Prostate gland (tissue), 2 donors: ENCODE measurements around the gene ARHGAP40. TPM values are rescaled to one million over a fixed set of nuclear protein-coding genes. Genes with fewer than 3 reads are reported as not detected.

Source experiments
- DNase-seq: peaks from one replicate; pipeline ENCODE4 v3.0.0-alpha.2; 2019; ENCODE audit warnings: low spot score
- H3K27ac ChIP-seq, 2 donors: fragments of 200-600 bp; sonication (generic); 2 replicates each; pipeline ENCODE4 v1.5.1; 2017 to 2019
- H3K27me3 ChIP-seq: fragments of 200-600 bp; sonication (generic); replicated peaks from 2 replicates; pipeline ENCODE4 v1.5.1; 2019; ENCODE audit not compliant: insufficient read depth
- H3K36me3 ChIP-seq, 2 donors: fragments of 200-600 bp; sonication (generic); 1 replicate in 1 of 2; 2 replicates in 1 of 2; pipeline versions ENCODE4 v1.5.1 to v1.8.1; 2017 to 2019
- H3K4me1 ChIP-seq: fragments of 200-600 bp; sonication (generic); replicated peaks from 2 replicates; pipeline ENCODE4 v1.5.1; 2019
- H3K4me3 ChIP-seq, 2 donors: fragments of 200-600 bp; sonication (generic); 2 replicates each; pipeline ENCODE4 v1.5.1; 2017 to 2019
- H3K9me3 ChIP-seq: fragments of 200-600 bp; sonication (generic); 2 replicates; pipeline ENCODE4 v1.5.1; 2017
- POLR2A ChIP-seq: fragments of 450-650 bp; IDR thresholded peaks from one replicate; pipeline ENCODE4 v1.6.1; 2016; ENCODE audit warnings: antibody characterized with exemption, mild to moderate bottlenecking
- POLR2AphosphoS5 ChIP-seq: sonication (generic); formaldehyde crosslinking; IDR thresholded peaks from one replicate; pipeline ENCODE4 v1.6.1; 2017; ENCODE audit warnings: antibody characterized with exemption
- WGBS: methylation state at CpG from one replicate; pipeline ENCODE4 v1.1.5; 2018; 5-methylcytosine and 5-hydroxymethylcytosine counted together
- intact Hi-C: fragments of 100-400 bp; cut with DNase I; formaldehyde crosslinking; loops from one replicate; pipeline ENCODE4 v1.14.2; 2022
- total RNA-seq, 2 donors: library from RNA; depleted of rRNA; stranded (reverse); fragments of >200 nt; gene quantifications; one replicate each; pipeline ENCODE4 v1.1.0, GENCODE V29; 2016
- TF ChIP-seq, protein P1 (sequence below), 4 experiments: fragments of 200-600 bp in 2 of 4; fragments of 450-650 bp in 2 of 4; sonication (generic) in 2 of 4; IDR thresholded peaks; 1 replicate in 3 of 4; 2 replicates in 1 of 4; pipeline ENCODE4 v1.5.1; 2016 to 2019; ENCODE audit warnings: antibody characterized with exemption in 4 of 4, mild to moderate bottlenecking in 2 of 4, moderate library complexity in 2 of 4

The ARHGAP40 gene
- 1 to 10 TPM in 1 of 2 donors, under 1 TPM in 1; 0.85 to 4.5 TPM for total RNA-seq

DNA sequence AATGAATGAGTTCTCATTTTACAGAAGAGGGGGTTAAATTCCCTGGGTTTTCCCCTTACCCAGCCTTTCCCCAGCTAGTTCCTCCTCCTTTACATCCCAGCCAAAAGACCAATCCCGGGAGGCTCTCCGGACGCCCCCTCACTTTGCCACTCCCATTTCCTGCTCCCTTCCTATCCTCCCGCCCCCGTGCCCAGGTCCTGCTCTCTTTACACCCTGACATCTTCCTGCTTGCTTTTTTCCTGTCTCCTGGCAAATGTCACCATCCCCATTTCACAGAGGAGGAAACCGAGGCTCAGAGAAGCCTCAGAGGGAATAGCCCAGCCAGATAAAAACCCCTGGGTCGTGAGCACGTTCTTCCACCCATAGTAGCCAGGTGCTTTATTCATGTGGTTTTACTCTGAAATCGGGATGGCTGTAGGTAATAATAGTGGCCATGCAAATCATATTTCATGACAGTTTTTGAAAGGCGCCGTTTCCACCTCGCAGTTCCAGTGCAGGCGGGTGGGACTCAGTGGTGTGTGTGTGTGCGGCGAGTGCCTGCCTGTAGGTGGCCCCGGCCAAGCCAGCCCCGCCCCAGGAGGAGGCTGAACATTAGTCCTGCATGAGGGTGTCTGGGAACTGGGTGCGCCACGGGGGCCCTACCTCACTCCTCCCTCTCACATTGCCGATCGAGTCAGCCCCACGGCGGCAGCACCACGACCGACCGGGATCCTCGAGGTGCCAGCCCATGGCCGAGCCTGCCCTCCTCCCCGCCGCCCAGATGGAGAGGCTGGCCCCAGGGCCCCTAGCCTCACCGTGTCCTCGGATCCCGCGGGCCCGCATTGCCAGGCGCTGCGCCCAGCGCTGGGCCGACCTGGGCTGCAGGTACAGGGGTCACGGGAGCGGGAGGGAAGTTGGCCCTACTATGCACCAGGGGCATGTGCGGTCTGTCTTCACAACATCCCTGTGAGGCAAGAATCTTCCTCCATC lies at the start of gene ARHGAP40:
ARHGAP40 (plus strand) TSS at position 594 of the 969 bp plus-strand sequence.
- no peak within 1 kb of the TSS for H3K27ac ChIP-seq
- no peak within 1 kb of the TSS for H3K4me3 ChIP-seq
- H3K36me3 ChIP-seq, result no peaks in the 10 kb centered on the region
- TF ChIP-seq POLR2A (no peak), POLR2AphosphoS5 (no peak)
- TF ChIP-seq, protein P1, sequence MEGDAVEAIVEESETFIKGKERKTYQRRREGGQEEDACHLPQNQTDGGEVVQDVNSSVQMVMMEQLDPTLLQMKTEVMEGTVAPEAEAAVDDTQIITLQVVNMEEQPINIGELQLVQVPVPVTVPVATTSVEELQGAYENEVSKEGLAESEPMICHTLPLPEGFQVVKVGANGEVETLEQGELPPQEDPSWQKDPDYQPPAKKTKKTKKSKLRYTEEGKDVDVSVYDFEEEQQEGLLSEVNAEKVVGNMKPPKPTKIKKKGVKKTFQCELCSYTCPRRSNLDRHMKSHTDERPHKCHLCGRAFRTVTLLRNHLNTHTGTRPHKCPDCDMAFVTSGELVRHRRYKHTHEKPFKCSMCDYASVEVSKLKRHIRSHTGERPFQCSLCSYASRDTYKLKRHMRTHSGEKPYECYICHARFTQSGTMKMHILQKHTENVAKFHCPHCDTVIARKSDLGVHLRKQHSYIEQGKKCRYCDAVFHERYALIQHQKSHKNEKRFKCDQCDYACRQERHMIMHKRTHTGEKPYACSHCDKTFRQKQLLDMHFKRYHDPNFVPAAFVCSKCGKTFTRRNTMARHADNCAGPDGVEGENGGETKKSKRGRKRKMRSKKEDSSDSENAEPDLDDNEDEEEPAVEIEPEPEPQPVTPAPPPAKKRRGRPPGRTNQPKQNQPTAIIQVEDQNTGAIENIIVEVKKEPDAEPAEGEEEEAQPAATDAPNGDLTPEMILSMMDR (IDR thresholded peaks at IDR 0.05), result peak in 1 of 4 experiments; percentile 39
- peak; percentile 14 for DNase-seq
- intact Hi-C loops, result no loop called here
- no peaks in the 10 kb centered on the region for H3K4me1 ChIP-seq
- no peaks in the 10 kb centered on the region for H3K27me3 ChIP-seq
- no peaks in the 10 kb centered on the region for H3K9me3 ChIP-seq
- 20% methylated on average over 40 of the region's 42 CpGs for WGBS

DNA sequence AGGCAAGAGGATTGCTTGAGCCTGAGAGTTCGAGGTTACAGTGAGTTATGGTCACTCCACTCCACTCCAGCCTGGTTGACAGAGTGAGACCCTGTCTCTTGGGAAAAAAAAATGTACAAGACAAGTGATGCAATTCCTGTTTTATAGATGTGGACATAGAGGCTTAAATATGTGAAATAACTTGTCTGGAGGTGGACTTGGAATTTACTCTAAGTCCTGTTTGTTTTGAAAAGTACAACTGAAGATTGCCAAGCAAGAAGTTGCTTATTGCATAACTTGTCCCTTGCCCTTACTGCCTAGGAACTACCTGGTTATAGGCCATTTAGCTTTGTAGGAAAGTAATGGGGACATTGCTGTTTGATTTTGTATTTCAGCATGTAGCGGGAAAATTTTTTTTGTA lies 46.6 kb upstream of the ARHGAP40 start:
- TF ChIP-seq, protein P1 (IDR thresholded peaks at IDR 0.05), result no peak
- TF ChIP-seq POLR2A, result no peak
- peak; percentile 91 for TF ChIP-seq POLR2AphosphoS5
- intact Hi-C loops, result no loop called here
- Histone ChIP-seq H3K36me3 (peaks cover 0 to 2% of the 10 kb centered on the region in 2 donors), H3K27me3 (no peaks in the 10 kb centered on the region), H3K9me3 (no peaks in the 10 kb centered on the region), H3K4me3 (no peak overlapping the region), H3K27ac (peak overlapping the region; percentile 44 to 54), H3K4me1 (peaks cover 2% of the 10 kb centered on the region)
- peak; percentile 43 for DNase-seq
- 89% methylated on average over 2 of the region's 2 CpGs for WGBS

DNA sequence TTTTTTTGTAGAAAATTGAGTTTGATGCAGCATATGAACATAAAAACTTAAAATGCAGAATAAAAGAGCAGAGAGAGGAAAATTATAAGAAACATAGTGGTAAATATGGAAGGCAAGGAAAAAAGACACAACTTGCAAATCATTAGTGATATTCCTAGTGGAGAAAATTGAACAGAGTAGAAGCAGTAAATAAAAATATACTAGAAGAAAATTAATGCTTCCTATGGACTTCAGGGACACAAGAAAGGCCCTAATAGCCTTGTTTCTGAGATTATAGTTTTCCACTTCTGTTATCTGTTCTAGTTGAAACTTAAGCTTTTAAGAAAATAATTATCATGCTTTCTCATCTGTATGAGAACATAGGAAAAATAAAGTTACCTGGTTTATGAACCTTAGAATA lies 46.2 kb upstream of the ARHGAP40 start:
- Histone ChIP-seq H3K9me3 (no peaks in the 10 kb centered on the region), H3K4me3 (no peak overlapping the region), H3K27ac (no peak overlapping the region), H3K4me1 (peaks cover 2% of the 10 kb centered on the region), H3K36me3 (peaks cover 0 to 2% of the 10 kb centered on the region in 2 donors), H3K27me3 (no peaks in the 10 kb centered on the region)
- intact Hi-C loops, result no loop called here
- no peak for DNase-seq
- TF ChIP-seq POLR2AphosphoS5 (no peak), POLR2A (no peak)
- TF ChIP-seq, protein P1 (IDR thresholded peaks at IDR 0.05), result no peak

DNA sequence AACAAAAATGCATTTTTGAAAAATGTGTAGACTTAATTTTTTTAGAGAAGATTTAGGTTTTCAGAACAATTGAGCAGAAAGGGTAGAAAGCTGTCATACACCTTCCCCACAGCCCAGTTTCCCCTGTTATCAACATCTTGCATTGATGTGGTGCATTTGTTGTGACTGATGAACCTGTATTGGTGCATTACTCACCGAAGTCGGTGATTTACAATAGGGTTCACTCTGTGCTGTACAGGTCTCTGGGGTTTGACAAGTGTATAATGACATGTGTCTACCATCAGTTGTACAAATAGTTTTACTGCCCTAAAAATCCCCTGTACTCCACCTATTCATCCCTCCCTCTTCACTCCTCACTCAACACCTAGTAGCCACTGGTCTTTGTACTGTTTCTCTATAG lies 44.4 kb upstream of the ARHGAP40 start:
- peaks cover 2% of the 10 kb centered on the region for H3K4me1 ChIP-seq
- H3K4me3 ChIP-seq, result no peak overlapping the region
- TF ChIP-seq POLR2A, result no peak
- TF ChIP-seq POLR2AphosphoS5, result no peak
- 96% methylated on average over 2 of the region's 2 CpGs for WGBS
- H3K27me3 ChIP-seq, result no peaks in the 10 kb centered on the region
- intact Hi-C loops, result no loop called here
- H3K27ac ChIP-seq, result no peak overlapping the region
- no peak for DNase-seq
- H3K9me3 ChIP-seq, result no peaks in the 10 kb centered on the region
- peaks cover 0 to 2% of the 10 kb centered on the region in 2 donors for H3K36me3 ChIP-seq

DNA sequence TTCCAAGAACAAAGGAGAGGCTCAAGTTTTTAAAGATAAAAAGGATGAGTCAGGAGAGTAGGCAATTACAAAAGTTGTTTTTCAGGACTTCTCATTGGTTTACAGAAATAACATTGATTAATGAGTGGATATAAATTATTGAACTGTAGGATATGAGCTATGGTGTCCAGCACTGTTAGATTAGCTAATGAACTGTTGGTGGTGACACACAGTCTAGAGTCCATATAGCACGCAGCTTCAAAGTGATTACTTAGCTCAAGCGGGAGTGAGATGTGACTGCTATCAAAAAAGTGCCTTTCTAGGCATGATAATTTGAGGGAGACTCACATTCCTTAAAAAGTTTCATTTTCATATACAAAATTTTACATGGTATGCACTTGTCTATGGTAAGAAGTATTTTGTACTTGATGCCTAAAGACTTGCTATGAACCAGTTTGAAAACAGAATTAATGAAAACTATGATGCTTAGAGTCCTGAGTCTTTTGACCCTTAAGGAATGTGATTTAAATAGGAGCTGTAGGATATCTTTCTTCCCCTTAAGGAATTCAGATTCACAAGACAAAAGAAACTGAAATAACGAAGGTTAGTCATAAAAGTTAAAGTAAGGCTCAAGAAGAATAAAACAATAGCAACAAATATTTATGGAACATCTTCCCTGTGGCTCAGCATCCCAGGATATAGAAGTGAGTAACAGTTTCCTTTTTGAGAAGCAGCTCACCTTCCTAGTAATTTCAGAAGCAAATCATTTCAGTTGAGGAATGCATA lies 42.8 kb upstream of the ARHGAP40 start:
- Histone ChIP-seq H3K36me3 (no peaks in the 10 kb centered on the region), H3K27ac (peak overlapping the region in 1 of 2 donors; percentile 8), H3K4me1 (peaks cover 2% of the 10 kb centered on the region), H3K9me3 (no peaks in the 10 kb centered on the region), H3K27me3 (no peaks in the 10 kb centered on the region), H3K4me3 (no peak overlapping the region)
- TF ChIP-seq POLR2AphosphoS5 (no peak), POLR2A (no peak)
- TF ChIP-seq, protein P1 (IDR thresholded peaks at IDR 0.05), result no peak
- DNase-seq, result no peak
- 95% methylated on average over 3 of the region's 3 CpGs for WGBS
- intact Hi-C loops, result no loop called here
